ENCODE results near the gene ECI1. TPM values are rescaled to one million over a fixed set of nuclear protein-coding genes. Genes with fewer than 3 reads are reported as not detected.
A peak's percentile ranks its signal among the peaks of the same experiment; 100 is the strongest.

Gene ECI1
- total RNA-seq, 2 donors from 2014 or later: 29.1 to 51.1 TPM

DNA sequence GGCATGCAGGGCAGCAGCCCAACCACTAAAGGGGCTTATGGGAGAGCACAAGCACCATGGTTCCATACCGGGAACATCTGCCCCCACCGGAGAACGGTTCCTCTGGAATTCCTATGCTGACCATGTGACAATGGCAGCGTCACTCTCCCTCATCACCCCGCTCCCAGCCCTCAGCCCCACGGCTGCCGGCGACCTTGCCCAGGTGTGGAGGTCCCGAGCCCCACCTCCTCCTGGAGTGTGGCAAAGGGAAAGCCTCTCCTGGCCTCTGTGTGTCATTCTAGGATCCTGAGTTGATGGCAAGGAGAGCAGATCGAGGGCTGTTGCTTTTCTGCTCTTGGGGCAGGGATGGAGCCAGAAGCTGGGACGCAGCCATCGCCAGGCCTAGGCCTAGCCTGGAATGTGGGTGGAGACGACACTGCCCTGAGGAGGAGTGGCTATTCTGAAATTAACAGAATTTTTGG, 34.4 kb upstream of the ECI1 start:
- no peaks in the 10 kb centered on the region for H3K27me3 Mint-ChIP-seq
- ATAC-seq: no peak
- peaks cover 0 to 3% of the 10 kb centered on the region in 2 donors for H3K4me1 Mint-ChIP-seq (ENCODE audit: low read depth in 2 of 2)
- no peak for DNase-seq (ENCODE audit: low spot score)
- no peak overlapping the region for H3K27ac Mint-ChIP-seq
- no peaks in the 10 kb centered on the region for H3K36me3 Mint-ChIP-seq
- no peak overlapping the region for H3K4me3 Mint-ChIP-seq
- H3K9me3 Mint-ChIP-seq: no peaks in the 10 kb centered on the region

DNA sequence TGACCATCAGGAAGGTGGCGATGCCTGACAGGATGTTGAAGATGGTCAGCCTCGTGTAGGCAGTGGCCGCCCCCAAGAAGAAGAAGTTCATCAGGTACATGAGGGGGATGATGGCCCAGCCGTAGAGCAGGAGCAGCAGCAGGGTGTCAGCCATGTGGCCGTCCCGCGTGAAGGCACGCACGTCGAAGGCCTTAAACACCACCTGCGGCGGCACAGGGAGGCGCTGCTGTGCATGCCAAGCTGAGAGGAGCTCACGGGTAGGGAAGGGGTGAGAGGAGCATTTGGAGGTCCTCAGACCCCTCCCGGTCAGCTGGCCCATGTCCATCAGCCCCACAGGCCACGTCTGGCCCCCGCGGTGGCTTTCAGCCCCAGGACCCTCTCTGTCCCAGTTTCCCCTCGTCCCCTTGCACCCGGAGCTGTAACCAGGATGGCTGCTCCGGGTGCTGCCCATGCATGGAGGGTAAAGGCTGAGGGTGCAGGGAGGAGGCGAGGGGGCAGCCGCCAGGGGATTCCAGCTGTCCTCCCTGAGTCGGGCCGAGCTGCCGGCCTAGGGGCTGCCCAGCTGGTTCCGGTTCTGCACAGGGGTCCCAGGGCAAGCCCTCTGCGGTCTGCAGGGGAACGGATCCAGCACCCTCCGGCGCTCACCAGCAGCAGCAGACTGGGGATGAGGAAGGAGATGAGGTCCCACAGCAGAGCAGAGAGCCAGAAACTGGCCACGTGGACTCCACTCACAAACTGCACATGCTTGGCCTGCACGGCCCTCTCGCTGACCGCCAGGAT, 33.6 kb upstream of the ECI1 start:
- H3K36me3 Mint-ChIP-seq: no peaks in the 10 kb centered on the region
- H3K27ac Mint-ChIP-seq: no peak overlapping the region
- H3K9me3 Mint-ChIP-seq: no peaks in the 10 kb centered on the region
- H3K4me1 Mint-ChIP-seq (ENCODE audit: low read depth in 2 of 2): peaks cover 0 to 3% of the 10 kb centered on the region in 2 donors
- H3K27me3 Mint-ChIP-seq: no peaks in the 10 kb centered on the region
- no peak overlapping the region for H3K4me3 Mint-ChIP-seq
- no peak for ATAC-seq
- peak; percentile 28 for DNase-seq (ENCODE audit: low spot score)

DNA sequence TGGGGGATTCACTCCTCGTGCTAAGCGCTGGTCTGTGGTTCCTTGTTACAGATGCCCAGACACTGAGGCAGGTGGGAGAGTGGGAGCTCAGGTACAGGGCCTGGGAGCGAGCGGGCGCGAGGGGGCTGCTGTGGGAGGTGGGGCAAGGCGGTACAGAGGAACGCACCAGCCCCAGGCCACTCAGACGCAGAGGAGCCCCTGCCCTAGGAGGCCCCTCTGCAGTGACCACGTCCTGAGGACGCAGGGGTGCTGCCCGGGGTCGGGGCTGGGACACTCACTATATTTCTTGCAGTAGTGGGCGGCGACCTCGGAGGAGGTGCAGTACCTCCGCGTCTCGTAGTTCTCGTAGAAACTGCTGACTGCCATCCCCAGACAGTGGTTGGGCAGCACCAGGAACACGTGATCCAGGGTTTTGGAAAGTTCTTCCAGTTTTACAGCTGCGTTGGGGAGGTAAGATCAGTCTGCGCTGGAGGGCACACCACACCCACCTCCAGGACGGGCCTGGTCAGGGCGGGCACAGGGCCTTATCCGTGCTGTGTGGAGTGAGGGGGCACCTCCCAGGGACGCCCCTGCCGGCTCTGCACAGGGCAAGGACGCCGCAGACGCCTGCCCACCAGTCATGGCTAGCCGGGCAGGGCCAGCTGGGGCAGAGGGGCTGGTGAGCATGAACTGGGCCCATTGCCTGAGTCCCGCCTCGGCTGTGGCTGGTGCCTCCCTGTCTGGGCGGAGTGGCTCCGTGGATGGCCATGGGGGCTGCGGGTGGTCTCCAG, 32.8 kb upstream of the ECI1 start:
- no peak overlapping the region for H3K4me3 Mint-ChIP-seq
- no peaks in the 10 kb centered on the region for H3K9me3 Mint-ChIP-seq
- peak; percentile 51 for DNase-seq (ENCODE audit: low spot score)
- no peak for ATAC-seq
- peaks cover 0 to 3% of the 10 kb centered on the region in 2 donors for H3K4me1 Mint-ChIP-seq (ENCODE audit: low read depth in 2 of 2)
- H3K36me3 Mint-ChIP-seq: no peaks in the 10 kb centered on the region
- no peaks in the 10 kb centered on the region for H3K27me3 Mint-ChIP-seq
- no peak overlapping the region for H3K27ac Mint-ChIP-seq

DNA sequence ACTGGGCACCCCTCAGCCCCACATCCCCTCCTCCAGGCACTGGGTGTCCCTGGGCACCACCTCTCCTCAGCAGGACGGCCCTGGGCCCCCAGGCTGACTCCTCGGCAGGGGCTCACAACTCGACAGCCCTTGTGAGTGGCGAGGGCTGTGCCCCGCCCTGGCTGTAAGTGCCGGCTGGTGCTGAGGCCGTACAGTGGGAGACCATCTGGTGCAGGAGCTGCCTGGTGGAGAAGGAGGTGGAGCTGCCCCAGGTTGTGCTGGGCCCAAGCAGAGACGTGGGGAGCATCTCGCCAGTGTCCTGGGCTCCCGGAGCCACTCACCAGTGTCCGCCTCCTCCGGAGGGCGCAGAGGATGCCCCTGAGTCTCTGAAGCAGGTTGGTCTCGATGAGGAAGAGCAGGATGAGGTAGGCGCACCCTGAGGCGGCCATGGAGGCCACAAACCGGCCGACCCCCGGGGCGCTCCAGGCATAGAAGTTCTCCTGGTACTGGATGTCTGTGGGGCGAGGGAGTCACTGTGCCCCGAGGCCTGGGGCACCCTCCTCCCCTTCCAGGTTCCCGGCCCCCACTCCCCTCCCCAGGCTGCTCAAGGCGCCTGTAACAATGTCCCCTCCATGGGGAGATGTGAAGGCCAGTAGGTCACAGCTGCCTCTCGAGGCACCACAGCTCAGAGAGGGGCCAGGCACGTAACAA, 31.6 kb upstream of the ECI1 start:
- no peaks in the 10 kb centered on the region for H3K36me3 Mint-ChIP-seq
- DNase-seq (ENCODE audit: low spot score) (peak; percentile 57), ATAC-seq (no peak)
- no peaks in the 10 kb centered on the region for H3K9me3 Mint-ChIP-seq
- no peak overlapping the region for H3K4me3 Mint-ChIP-seq
- peaks cover 0 to 3% of the 10 kb centered on the region in 2 donors for H3K4me1 Mint-ChIP-seq (ENCODE audit: low read depth in 2 of 2)
- H3K27me3 Mint-ChIP-seq: no peaks in the 10 kb centered on the region
- no peak overlapping the region for H3K27ac Mint-ChIP-seq

DNA sequence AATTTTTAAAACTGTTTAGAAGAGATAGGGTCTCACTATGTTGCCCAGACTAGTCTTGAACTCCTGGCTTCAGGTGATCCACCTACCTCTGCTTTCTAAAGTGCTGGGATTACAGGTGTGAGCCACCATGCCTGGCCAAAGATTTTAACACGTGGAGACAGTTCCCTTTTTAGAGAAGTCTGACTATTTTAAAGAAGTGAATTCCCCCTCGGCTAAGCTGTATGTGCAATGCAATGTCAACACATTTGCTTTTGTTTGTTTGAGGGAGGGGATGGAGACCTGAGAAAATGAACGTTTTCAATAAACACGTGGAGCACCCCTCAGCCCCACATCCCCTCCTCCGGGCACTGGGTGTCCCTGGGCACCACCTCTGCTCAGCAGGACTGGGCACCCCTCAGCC, 30.9 kb upstream of the ECI1 start:
- no peaks in the 10 kb centered on the region for H3K9me3 Mint-ChIP-seq
- no peaks in the 10 kb centered on the region for H3K36me3 Mint-ChIP-seq
- H3K4me3 Mint-ChIP-seq: no peak overlapping the region
- no peak overlapping the region for H3K27ac Mint-ChIP-seq
- DNase-seq (ENCODE audit: low spot score): peak; percentile 31
- no peaks in the 10 kb centered on the region for H3K27me3 Mint-ChIP-seq
- ATAC-seq: no peak
- H3K4me1 Mint-ChIP-seq (ENCODE audit: low read depth in 2 of 2): peaks cover 0 to 3% of the 10 kb centered on the region in 2 donors

DNA sequence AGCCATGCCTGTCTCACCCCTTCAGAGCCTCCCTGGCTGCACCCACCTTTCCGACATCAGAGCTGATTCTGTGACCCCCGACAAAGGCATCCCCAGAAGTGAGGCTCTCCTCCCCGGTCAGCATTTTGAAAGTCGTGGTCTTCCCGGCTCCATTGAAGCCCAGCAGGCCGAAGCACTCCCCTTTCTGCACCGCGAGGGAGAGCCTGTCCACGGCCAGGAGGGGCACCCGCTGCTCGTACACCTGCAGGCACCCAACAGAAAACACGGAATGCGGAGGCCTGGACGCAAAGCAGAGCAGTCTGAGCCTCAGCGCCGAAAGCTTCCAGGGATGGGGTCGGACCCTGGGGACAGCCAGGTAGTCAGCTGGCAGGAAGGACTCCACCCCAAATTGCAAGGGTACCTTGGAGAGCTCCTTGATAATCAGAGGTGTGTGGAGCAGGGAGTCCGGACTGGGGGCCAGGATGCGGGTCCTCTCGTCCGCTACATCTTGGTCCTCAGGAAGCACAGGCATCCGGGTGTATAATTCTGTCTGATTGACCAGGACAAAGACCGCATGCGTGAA, 29.7 kb upstream of the ECI1 start:
- Mint-ChIP-seq H3K36me3 (no peaks in the 10 kb centered on the region), H3K9me3 (no peaks in the 10 kb centered on the region), H3K4me3 (no peak overlapping the region), H3K27ac (no peak overlapping the region), H3K27me3 (no peaks in the 10 kb centered on the region), H3K4me1 (ENCODE audit: low read depth in 2 of 2) (peaks cover 0 to 3% of the 10 kb centered on the region in 2 donors)
- no peak for ATAC-seq
- DNase-seq (ENCODE audit: low spot score): peak; percentile 51

DNA sequence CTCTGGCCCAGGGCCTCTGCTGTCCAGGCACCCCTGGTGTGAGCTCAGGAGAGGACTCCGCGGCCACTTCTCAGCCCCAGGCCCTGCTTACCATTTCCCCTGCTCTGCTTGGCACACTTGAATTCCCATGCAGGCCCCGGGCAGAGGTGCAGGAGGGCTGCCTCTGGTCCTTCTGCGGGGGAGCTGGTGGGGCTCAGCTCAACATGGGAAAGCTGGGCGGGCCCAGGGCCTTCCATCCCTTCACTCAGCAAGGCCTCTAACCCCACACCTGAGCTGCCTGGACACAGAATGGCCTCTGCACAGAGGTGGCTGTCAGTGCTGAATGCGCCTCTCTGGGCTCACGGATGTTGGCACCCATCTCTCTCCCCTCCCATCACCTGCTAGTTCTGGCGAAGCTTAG, 29.1 kb upstream of the ECI1 start:
- no peak for ATAC-seq
- peak; percentile 34 for DNase-seq (ENCODE audit: low spot score)
- H3K27me3 Mint-ChIP-seq: no peaks in the 10 kb centered on the region

DNA sequence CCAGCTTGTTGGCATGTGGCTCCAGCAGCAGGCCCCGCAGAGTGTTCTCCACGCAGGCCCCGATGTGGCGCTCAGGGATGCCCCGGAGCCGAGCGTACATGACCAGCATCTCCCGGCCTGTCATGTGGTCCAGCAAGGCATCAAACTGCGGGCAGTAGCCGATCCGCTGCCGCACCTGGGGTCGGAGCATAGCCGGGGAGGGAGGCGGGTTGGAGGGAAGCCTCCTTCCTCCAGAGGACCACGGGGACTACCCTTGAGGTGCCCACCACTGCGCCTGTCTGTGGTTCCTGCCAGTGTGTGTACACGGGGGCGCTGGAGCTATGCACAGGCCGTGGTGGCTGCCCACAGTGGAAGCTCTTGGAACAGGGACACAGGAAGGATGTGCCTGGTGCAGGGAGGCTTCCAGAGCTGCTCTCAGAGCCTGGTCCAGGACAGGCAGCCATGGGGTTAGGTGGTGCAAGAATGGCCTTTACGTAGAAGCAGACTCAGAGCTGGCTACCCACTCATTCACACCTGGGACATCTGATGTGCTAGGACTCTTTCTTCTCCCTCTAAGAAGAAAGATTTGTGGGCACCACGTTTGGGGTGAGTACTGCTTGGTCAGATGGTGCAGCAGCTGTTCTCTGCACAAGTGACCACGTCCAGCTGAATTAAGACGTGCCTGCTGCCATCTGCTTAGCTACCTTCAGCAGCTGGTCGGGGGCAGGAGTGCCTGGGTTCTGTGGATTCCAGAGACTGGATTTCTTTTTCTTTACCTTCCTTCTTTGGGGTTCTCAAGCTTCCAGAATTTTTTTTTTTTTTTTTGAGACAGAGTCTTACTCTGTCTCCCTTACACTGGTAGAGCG, 27.8 kb upstream of the ECI1 start:
- DNase-seq (ENCODE audit: low spot score) (peak; percentile 54), ATAC-seq (peak in 1 of 2 donors; percentile 29)
- no peaks in the 10 kb centered on the region for H3K36me3 Mint-ChIP-seq
- no peak overlapping the region for H3K27ac Mint-ChIP-seq
- H3K4me3 Mint-ChIP-seq: no peak overlapping the region
- no peaks in the 10 kb centered on the region for H3K9me3 Mint-ChIP-seq
- H3K27me3 Mint-ChIP-seq: no peaks in the 10 kb centered on the region
- peaks cover 0 to 3% of the 10 kb centered on the region in 2 donors for H3K4me1 Mint-ChIP-seq (ENCODE audit: low read depth in 2 of 2)

More for the DNA sequence above, 29.1 kb upstream of the ECI1 start:
- Mint-ChIP-seq H3K36me3 (no peaks in the 10 kb centered on the region), H3K4me3 (no peak overlapping the region), H3K9me3 (no peaks in the 10 kb centered on the region), H3K4me1 (ENCODE audit: low read depth in 2 of 2) (peaks cover 0 to 3% of the 10 kb centered on the region in 2 donors), H3K27ac (no peak overlapping the region)

DNA sequence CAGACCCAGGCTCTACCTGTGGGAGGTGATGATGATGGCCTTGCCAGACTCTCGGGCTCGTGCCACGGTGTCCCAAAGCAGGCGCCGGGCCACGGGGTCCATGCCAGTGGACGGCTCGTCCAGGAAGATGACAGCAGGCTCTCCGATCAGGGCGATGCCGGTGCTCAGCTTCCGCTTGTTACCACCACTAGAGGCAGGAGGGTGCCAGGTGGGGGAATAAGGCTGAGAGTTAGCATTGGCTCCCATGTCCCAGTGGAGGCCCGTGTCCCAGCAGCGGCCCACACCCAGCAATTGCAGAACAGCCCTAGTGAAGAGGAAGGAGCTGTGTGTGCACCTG, 26.9 kb upstream of the ECI1 start:
- no peak overlapping the region for H3K27ac Mint-ChIP-seq
- no peak for DNase-seq (ENCODE audit: low spot score)
- H3K4me3 Mint-ChIP-seq: no peak overlapping the region
- no peaks in the 10 kb centered on the region for H3K4me1 Mint-ChIP-seq (ENCODE audit: low read depth in 2 of 2)
- H3K36me3 Mint-ChIP-seq: no peaks in the 10 kb centered on the region
- no peaks in the 10 kb centered on the region for H3K27me3 Mint-ChIP-seq
- ATAC-seq: no peak
- no peaks in the 10 kb centered on the region for H3K9me3 Mint-ChIP-seq

DNA sequence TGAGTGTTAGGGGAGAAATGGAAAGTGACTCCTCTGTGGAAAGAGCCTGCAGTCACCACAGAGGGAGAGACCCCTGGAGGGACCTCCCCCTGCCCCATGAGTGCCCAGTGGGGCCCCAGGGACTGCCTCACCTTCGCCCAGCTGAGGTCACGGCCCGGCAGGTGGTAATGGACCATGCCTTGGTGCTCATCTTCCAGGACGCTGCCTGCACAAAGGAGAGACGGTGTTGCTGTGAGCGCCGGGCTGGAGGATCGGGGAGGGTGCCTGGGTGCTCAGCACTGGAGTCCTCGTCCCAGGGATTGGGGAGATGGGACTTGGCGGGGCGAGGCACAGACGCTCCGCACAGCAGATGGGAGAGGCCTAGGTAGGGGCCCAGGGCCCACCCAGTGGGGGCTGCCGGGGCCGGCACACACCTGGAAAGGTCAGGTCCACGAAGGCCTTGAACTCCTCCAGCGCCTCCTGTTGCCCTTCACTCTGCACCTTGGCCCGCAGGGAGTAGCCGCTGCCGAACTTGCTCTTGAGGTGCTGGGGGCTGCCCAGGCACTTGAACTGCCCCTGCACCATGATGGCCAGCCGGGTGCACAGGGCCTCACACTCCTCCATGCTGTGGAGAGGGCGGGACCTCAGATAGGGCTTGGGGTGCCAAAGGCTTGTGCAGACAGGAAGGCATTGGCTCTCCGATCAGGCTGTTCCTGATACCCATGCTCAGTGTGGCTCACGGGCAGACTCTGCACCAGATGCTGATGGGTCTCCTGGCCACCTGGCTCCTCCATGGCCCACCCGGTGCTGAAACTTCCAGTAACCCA, 26.3 kb upstream of the ECI1 start:
- Mint-ChIP-seq H3K27me3 (no peaks in the 10 kb centered on the region), H3K4me1 (ENCODE audit: low read depth in 2 of 2) (no peaks in the 10 kb centered on the region), H3K36me3 (no peaks in the 10 kb centered on the region), H3K9me3 (no peaks in the 10 kb centered on the region), H3K4me3 (no peak overlapping the region), H3K27ac (no peak overlapping the region)
- DNase-seq (ENCODE audit: low spot score) (peak; percentile 51), ATAC-seq (no peak)

DNA sequence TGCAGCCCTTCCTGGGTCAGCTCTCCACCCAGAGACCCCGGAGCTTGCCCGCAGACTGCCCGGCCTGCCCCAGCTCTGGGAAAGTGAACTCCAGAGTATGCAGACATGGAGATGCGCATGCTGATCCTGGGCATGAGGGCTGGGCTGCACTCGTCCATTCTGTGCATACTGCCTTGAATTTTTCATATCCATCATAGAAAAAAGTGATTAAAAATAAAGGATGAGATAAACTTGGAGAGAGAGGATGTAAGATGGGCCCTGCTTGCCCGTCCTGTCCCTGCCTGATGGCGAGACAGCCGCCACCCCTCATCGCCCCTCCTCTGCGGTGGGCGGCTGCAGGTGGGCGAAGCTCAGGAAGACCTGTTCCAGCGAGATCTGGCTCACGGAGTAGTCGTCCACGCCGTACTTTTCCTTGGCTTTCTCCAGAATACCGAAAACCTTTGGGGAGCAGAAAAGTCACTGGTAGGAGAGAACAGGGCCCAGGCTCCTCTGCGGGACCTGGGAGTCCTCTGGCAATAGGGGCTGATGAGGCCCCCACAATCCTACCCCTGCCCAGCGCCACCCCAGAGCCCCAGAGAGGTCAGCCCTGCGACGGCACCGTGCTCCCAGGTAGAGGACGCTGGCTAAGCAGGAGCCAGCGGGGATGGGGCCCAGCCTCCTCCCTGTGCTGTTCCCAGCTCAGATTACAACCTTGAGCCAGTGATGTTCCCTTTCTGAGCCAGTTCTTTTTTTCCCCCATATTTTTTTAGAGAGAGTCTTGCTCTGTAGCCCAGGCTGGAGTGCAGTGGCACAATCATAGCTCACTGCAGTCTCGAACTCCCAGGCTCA, 25.2 kb upstream of the ECI1 start:
- H3K4me1 Mint-ChIP-seq (ENCODE audit: low read depth in 2 of 2): no peaks in the 10 kb centered on the region
- no peaks in the 10 kb centered on the region for H3K27me3 Mint-ChIP-seq
- H3K4me3 Mint-ChIP-seq: no peak overlapping the region
- H3K9me3 Mint-ChIP-seq: no peaks in the 10 kb centered on the region
- H3K27ac Mint-ChIP-seq: no peak overlapping the region
- ATAC-seq (no peak), DNase-seq (ENCODE audit: low spot score) (peak; percentile 20)
- H3K36me3 Mint-ChIP-seq: no peaks in the 10 kb centered on the region
